IMR-90 (cell line): Measurements from ENCODE around the gene STAT6. TPM values are rescaled to one million over a fixed set of nuclear protein-coding genes. Genes with fewer than 3 reads are reported as not detected.

Experiments
- ATAC-seq: fragments of 200-7000 bp; cut with Tn5 transposase; 2 replicates; pipeline ENCODE4 v1.9.1; 2020; ENCODE audit warnings: low read depth, mild to moderate bottlenecking, moderate library complexity
- BruUV-seq: library from RNA; stranded (reverse); fragments of 400-500 nt; replicated peaks from 2 replicates; lab custom pipeline; 2021; lab: Mats Ljungman, UMichigan
- CTCF ChIA-PET: fragments of 300-600 bp; formaldehyde crosslinking; extraction: SDS; loops from one replicate; lab custom pipeline; 2021; ENCODE audit warnings: antibody characterized with exemption; lab: Yijun Ruan, JAX
- POLR2A ChIA-PET: fragments of 300-600 bp; sonication (Branson Sonifier 250); formaldehyde crosslinking; loops from one replicate; lab custom pipeline; 2022; ENCODE audit warnings: antibody characterized with exemption; ENCODE audit not compliant: unreplicated experiment; lab: Charles Lee
- DNase-seq: peaks from one replicate; pipeline ENCODE4 v3.0.0; 2013
- H2AFZ ChIP-seq: replicated peaks from 2 replicates; pipeline ENCODE3; 2013; ENCODE audit warnings: low read length, mild to moderate bottlenecking; ENCODE audit not compliant: poor library complexity
- H2AK5ac ChIP-seq: 2 replicates; pipeline ENCODE4 v1.6.1; 2013; ENCODE audit warnings: low read depth, low read length, inconsistent platforms
- H2AK9ac ChIP-seq: replicated peaks from 2 replicates; pipeline ENCODE3; 2013; ENCODE audit warnings: mild to moderate bottlenecking, low read depth, low read length, moderate library complexity; ENCODE audit not compliant: poor library complexity
- H2BK120ac ChIP-seq: 2 replicates; pipeline ENCODE4 v1.6.1; 2013; ENCODE audit warnings: low read depth, low read length, inconsistent platforms
- H2BK15ac ChIP-seq: 3 replicates; pipeline ENCODE4 v1.6.1; 2013; ENCODE audit warnings: low read depth, low read length, inconsistent platforms
- H2BK20ac ChIP-seq: 2 replicates; pipeline ENCODE4 v1.6.1; 2013; ENCODE audit warnings: low read depth, mild to moderate bottlenecking, inconsistent platforms, low read length, moderate library complexity
- H2BK5ac ChIP-seq: 2 replicates; pipeline ENCODE4 v1.6.1; 2013; ENCODE audit warnings: mild to moderate bottlenecking, low read depth, low read length, inconsistent platforms; ENCODE audit not compliant: poor library complexity, severe bottlenecking
- H3K14ac ChIP-seq: replicated peaks from 2 replicates; pipeline ENCODE4 v1.6.1; 2013; ENCODE audit warnings: low read depth, low read length, inconsistent platforms
- H3K18ac ChIP-seq: 2 replicates; pipeline ENCODE4 v1.6.1; 2013; ENCODE audit warnings: low read depth, low read length, control low read depth
- H3K23ac ChIP-seq: 2 replicates; pipeline ENCODE4 v1.6.1; 2013; ENCODE audit warnings: low read depth, low read length, inconsistent platforms
- H3K27ac ChIP-seq: 2 replicates; pipeline ENCODE4 v1.5.1; 2013; ENCODE audit warnings: mild to moderate bottlenecking, control low read depth, low read length; ENCODE audit not compliant: insufficient read depth
- H3K27me3 ChIP-seq: 2 replicates; pipeline ENCODE4 v1.6.1; 2013; ENCODE audit warnings: low read length; ENCODE audit not compliant: control insufficient read depth, insufficient read depth
- H3K36me3 ChIP-seq: 2 replicates; pipeline ENCODE4 v1.6.1; 2013; ENCODE audit warnings: low read length, mixed read lengths; ENCODE audit not compliant: control insufficient read depth, insufficient read depth
- H3K4ac ChIP-seq: 2 replicates; pipeline ENCODE4 v1.6.1; 2013; ENCODE audit warnings: low read depth, low read length, inconsistent platforms
- H3K4me1 ChIP-seq: 2 replicates; pipeline ENCODE4 v1.6.1; 2013; ENCODE audit warnings: low read length, mixed read lengths; ENCODE audit not compliant: control insufficient read depth, insufficient read depth
- H3K4me2 ChIP-seq: 2 replicates; pipeline ENCODE4 v1.6.1; 2013; ENCODE audit warnings: low read depth, mild to moderate bottlenecking, control low read depth, low read length, moderate library complexity
- H3K4me3 ChIP-seq: 2 replicates; pipeline ENCODE4 v1.5.1; 2013; ENCODE audit warnings: low read depth, mild to moderate bottlenecking, control low read depth, low read length, moderate library complexity; ENCODE audit not compliant: insufficient read depth
- H3K56ac ChIP-seq: 2 replicates; pipeline ENCODE4 v1.6.1; 2013; ENCODE audit warnings: low read length, inconsistent platforms; ENCODE audit not compliant: insufficient read depth; ENCODE audit errors: extremely low read depth
- H3K79me1 ChIP-seq, 2 experiments: 2 replicates each; pipeline ENCODE4 v1.6.1; 2013; ENCODE audit warnings: low read length in 2 of 2, inconsistent platforms in 1 of 2, low read depth in 1 of 2
- H3K9ac ChIP-seq: 2 replicates; pipeline ENCODE4 v1.6.1; 2013; ENCODE audit warnings: low read depth, low read length, control low read depth
- H3K9me1 ChIP-seq: 2 replicates; pipeline ENCODE4 v1.6.1; 2013; ENCODE audit warnings: low read length, inconsistent platforms; ENCODE audit not compliant: insufficient read depth
- H3K9me3 ChIP-seq: 2 replicates; pipeline ENCODE4 v1.6.1; 2013; ENCODE audit warnings: low read length; ENCODE audit not compliant: control insufficient read depth, insufficient read depth
- H4K20me1 ChIP-seq: 2 replicates; pipeline ENCODE4 v1.6.1; 2013; ENCODE audit warnings: low read length, inconsistent platforms; ENCODE audit not compliant: insufficient read depth
- H4K5ac ChIP-seq: 2 replicates; pipeline ENCODE4 v1.6.1; 2013; ENCODE audit warnings: mild to moderate bottlenecking, low read depth, low read length, control low read depth
- H4K8ac ChIP-seq, 2 experiments: 2 replicates each; pipeline ENCODE4 v1.6.1; 2013; ENCODE audit warnings: low read depth in 2 of 2, low read length in 2 of 2, control low read depth in 1 of 2, inconsistent platforms in 1 of 2
- H4K91ac ChIP-seq: 2 replicates; pipeline ENCODE4 v1.6.1; 2013; ENCODE audit warnings: low read depth, low read length, inconsistent platforms; ENCODE audit not compliant: insufficient read depth
- BHLHE40 ChIP-seq: fragments of 150-350 bp; IDR thresholded peaks from 2 replicates; pipeline ENCODE4 v1.6.1; 2016; ENCODE audit warnings: mild to moderate bottlenecking, low read depth, low read length
- MAZ ChIP-seq: IDR thresholded peaks from 2 replicates; pipeline ENCODE4 v1.6.1; 2012; ENCODE audit warnings: low read depth, mild to moderate bottlenecking, low read length, improper control_type of control experiment, moderate library complexity, borderline replicate concordance
- RCOR1 ChIP-seq: IDR thresholded peaks from 2 replicates; pipeline ENCODE4 v1.6.1; 2012; ENCODE audit warnings: mild to moderate bottlenecking, low read length, improper control_type of control experiment; ENCODE audit not compliant: insufficient replicate concordance
- WGBS, 2 experiments: methylation state at CpG; one replicate each; pipeline versions ENCODE4 v1.1.5 to v1.1.7; 2013; ENCODE audit warnings: missing lambda C conversion rate in 2 of 2; ENCODE audit not compliant: insufficient read length in 1 of 2; ENCODE audit errors: extremely low coverage in 2 of 2; 5-methylcytosine and 5-hydroxymethylcytosine counted together
- dilution Hi-C: fragments of 300-500 bp; cut with HindIII; formaldehyde crosslinking; loops from one replicate; pipeline ENCODE4 v1.14.3; 2018; ENCODE audit warnings: low sequenced_read_pairs; ENCODE audit not compliant: unreplicated experiment
- in situ Hi-C: fragments of 300-500 bp; cut with MboI; formaldehyde crosslinking; loops from 3 replicates; pipeline ENCODE4 v1.14.3; 2019; ENCODE audit warnings: low sequenced_read_pairs, inconsistent platforms, mixed read lengths
- intact Hi-C: fragments of 100-400 bp; cut with micrococcal nuclease; formaldehyde crosslinking; loops from 2 replicates; pipeline ENCODE4 v1.10.0; 2022
- polyA plus RNA-seq, 3 experiments: library from polyadenylated mRNA; depleted of rRNA; stranded (reverse); fragments of >200 nt; gene quantifications; 2 replicates each; pipeline ENCODE4 v1.2.3, GENCODE V29; 2012; ENCODE audit warnings: low replicate concordance in 1 of 3
- total RNA-seq: library from RNA; depleted of rRNA; stranded (reverse); fragments of >200 nt; gene quantifications from 2 replicates; pipeline ENCODE4 v1.2.3, GENCODE V29; 2012
- TF ChIP-seq, protein P1 (sequence below): fragments of 150-350 bp; IDR thresholded peaks from 2 replicates; pipeline ENCODE4 v1.6.1; 2017; ENCODE audit warnings: mild to moderate bottlenecking, antibody characterized with exemption, low read length, low read depth

Gene STAT6
- total and polyA plus RNA-seq, 2 of the 4 experiments (the other 2 are of a cell fraction): 43.4 to 96.9 TPM

- H4K5ac ChIP-seq: no peak overlapping the region; the same call in 1 of the 2 replicates
- ATAC-seq (peak; percentile 21), DNase-seq (peak; percentile 52)
- peaks cover 47% of the 10 kb centered on the region for H3K9me1 ChIP-seq
- dilution Hi-C loops (no loop called here), in situ Hi-C loops (no loop called here), intact Hi-C loops (no loop called here)
- peak overlapping the region; percentile 0 for H2AFZ ChIP-seq
- H3K14ac ChIP-seq: peak overlapping the region; percentile 57
- H3K9me3 ChIP-seq: no peaks in the 10 kb centered on the region
- peaks cover 94% of the 10 kb centered on the region for H4K20me1 ChIP-seq
- no peak overlapping the region for H2BK15ac ChIP-seq
- peak overlapping the region; percentile 36; the same call in 1 of the 2 replicates for H3K23ac ChIP-seq
- TF ChIP-seq BHLHE40: no peak
- TF ChIP-seq RCOR1: no peak
- TF ChIP-seq MAZ: peak; percentile 48; the same call in 1 of the 2 replicates
- TF ChIP-seq, protein P1, sequence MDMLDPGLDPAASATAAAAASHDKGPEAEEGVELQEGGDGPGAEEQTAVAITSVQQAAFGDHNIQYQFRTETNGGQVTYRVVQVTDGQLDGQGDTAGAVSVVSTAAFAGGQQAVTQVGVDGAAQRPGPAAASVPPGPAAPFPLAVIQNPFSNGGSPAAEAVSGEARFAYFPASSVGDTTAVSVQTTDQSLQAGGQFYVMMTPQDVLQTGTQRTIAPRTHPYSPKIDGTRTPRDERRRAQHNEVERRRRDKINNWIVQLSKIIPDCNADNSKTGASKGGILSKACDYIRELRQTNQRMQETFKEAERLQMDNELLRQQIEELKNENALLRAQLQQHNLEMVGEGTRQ: no peak
- peak overlapping the region; percentile 73 for H2AK9ac ChIP-seq
- H2AK5ac ChIP-seq: peak overlapping the region; percentile 87; the same call in 1 of the 2 replicates
- peak overlapping the region; percentile 48; the same call in 1 of the 2 replicates for H3K4me2 ChIP-seq
- peak overlapping the region; percentile 77 for H3K27ac ChIP-seq
- 0 out of 2 replicates have a peak overlapping the region, but pooled peaks have one; percentile 0 for H2BK20ac ChIP-seq
- peak overlapping the region in 1 of 2 experiments; percentile 77; a peak in 2 of 4 replicates for H4K8ac ChIP-seq
- H3K4me3 ChIP-seq: no peak overlapping the region
- H3K4ac ChIP-seq: peak overlapping the region; percentile 77
- peak overlapping the region; percentile 69 for H2BK5ac ChIP-seq
- no peak overlapping the region for H3K56ac ChIP-seq
- H2BK120ac ChIP-seq: peak overlapping the region; percentile 55
- peaks cover 71% of the 10 kb centered on the region for H3K4me1 ChIP-seq
- H3K79me1 ChIP-seq: peaks cover 49 to 95% of the 10 kb centered on the region in 2 experiments
- ChIA-PET POLR2A (interaction anchor here (0.6 to 1.0 kb wide), 3 partner anchors 11 to 1436 kb away, joined by 4 to 5 read pairs (median 5); partner anchors contain the start of gene STAT6), CTCF (no interaction called here)
- H4K91ac ChIP-seq: no peak overlapping the region
- 0% methylated on average over 2 of the region's 18 CpGs; no CpG with 5 or more reads in 1 of the 2 experiments for WGBS, 2 experiments
- no TSS peak for BruUV-seq
- H3K36me3 ChIP-seq: peaks cover 46% of the 10 kb centered on the region
- H3K27me3 ChIP-seq: no peaks in the 10 kb centered on the region
- no peak overlapping the region; the same call in 1 of the 2 replicates for H3K18ac ChIP-seq
- peak overlapping the region; percentile 49 for H3K9ac ChIP-seq
These were observed 24.6 kb upstream of the STAT6 start for GRCh38 chr12:57135527-57136326.
